ENCODE data around the gene RRAGA.

GRCh38 chr9:19030899-19031298 is 18.3 kb upstream of the RRAGA start:
- no peak for TF ChIP-seq YY1 (IDR thresholded peaks at IDR 0.05; ENCODE audit: low read depth, low read length)
- TF ChIP-seq BACH1 (IDR thresholded peaks at IDR 0.05; ENCODE audit: low read length): no peak
- no peak for TF ChIP-seq POLR2A (IDR thresholded peaks at IDR 0.05; ENCODE audit: control extremely low read depth in 1 of 2, low read depth in 2 of 2, low read length in 2 of 2)
- no peak for TF ChIP-seq CTCF (IDR thresholded peaks at IDR 0.05; ENCODE audit: control extremely low read depth in 1 of 3, insufficient read depth in 1 of 3, low read depth in 1 of 3, low read length in 3 of 3)
- no peak for TF ChIP-seq PHF8 (conservative IDR thresholded peaks at IDR 0.05; ENCODE audit: low read depth, low read length)
- TF ChIP-seq USF2 (IDR thresholded peaks at IDR 0.05; ENCODE audit: low read length): no peak
- TF ChIP-seq POLR2AphosphoS5 (IDR thresholded peaks at IDR 0.05; ENCODE audit: low read depth, low read length): no peak
- no peak for TF ChIP-seq TEAD4 (IDR thresholded peaks at IDR 0.05; ENCODE audit: low read depth, low read length)

Data from H1 (cell line).